HG03103 (cell line): ENCODE data around the gene EEF2KMT.
"Not testable (repeated sequence)": the region's sequence is repeated elsewhere in the genome, so short reads cannot be mapped to it uniquely, and the experiment has no call there.

Experiments
- ATAC-seq: cut with Tn5 transposase; IDR thresholded peaks from one replicate; pipeline ENCODE4 v1.9.1; 2021; ENCODE audit warnings: low read depth; ENCODE audit not compliant: unreplicated experiment

Gene EEF2KMT

DNA sequence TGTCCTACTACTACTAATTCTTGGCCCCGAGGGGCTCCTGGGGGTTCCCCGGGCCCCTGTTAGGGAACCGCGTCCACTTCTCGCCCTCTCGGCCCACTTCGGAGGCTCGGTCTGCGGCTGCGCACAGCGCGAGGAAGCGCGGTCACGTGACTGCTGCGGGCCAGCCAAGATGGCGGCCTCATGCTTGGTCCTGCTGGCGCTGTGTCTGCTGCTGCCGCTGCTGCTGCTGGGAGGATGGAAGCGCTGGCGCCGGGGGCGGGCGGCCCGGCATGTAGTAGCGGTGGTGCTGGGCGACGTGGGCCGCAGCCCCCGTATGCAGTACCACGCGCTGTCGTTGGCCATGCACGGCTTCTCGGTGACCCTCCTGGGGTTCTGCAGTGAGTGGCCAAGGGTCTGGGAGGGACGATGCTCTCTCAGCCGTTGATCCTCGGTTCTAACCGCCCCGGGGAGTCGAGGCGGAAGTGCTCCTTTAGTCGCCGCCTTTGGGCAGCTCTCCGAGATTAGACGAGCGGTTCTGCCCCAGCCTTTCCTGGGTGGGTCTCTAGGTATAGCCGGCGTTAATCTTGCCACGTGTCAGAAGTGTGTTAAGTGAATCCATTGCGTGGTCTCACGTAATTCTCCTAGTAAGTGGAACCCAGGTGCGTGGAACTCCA lies 25.8 kb downstream of the EEF2KMT start, which contains the start of gene ALG1:
Gene ALG1, plus strand, starts transcription at position 163 of the 653 bp plus-strand sequence. Its CDS starts 7 bp downstream, at position 170.
- peak; percentile 86 for ATAC-seq

DNA sequence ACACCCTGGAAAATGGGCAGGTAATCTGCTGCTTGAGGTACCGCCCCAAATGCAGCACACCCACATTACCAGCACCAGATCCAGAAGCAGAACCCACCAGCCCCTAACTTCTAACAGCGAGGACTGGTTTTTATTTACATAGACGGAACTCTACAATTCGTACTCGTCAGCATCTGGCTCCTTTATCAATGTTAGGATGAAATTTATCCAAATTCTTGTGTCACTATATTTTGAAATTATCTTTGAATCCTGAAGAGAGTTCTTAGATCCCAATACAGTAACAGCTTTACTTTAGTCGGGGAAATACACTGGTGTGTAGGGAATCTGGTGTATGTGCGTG lies 26.3 kb downstream of the EEF2KMT start:
- ATAC-seq, result no peak

DNA sequence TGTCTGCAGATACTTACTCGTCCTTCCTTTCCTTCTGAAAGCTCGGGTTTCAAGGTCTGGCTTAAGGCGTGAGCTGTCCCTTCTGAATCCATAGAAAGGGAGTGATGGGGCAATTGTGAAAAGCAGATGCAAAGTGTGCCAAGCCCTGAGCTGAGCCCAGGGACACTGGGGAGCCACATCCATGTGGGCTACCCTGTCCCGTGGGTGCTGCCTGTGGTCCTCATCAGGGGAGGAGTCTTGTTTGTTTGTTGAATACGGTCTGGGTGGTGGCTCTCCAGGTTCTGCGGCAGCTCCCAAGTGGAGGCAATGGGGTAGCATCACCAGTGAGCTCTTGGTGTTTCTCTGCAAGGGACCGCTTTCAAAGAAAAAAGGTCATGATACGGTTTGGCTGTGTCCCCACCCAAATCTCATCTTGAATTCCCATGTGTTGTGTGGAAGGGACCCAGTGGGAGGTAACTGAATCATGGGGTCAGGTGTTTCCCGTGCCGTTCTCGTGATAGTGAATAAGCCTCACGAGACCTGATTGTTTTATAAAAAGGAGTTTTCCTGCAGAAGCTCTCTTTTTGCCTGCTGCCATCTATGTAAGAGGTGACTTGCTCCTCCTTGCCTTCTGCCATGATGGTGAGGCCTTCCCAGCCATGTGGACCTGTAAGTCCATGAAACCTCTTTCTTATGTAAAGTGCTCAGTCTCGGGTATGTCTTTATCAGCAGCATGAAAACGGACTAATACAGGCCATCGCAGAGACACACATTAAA lies 27.0 kb downstream of the EEF2KMT start:
- ATAC-seq, result no peak

DNA sequence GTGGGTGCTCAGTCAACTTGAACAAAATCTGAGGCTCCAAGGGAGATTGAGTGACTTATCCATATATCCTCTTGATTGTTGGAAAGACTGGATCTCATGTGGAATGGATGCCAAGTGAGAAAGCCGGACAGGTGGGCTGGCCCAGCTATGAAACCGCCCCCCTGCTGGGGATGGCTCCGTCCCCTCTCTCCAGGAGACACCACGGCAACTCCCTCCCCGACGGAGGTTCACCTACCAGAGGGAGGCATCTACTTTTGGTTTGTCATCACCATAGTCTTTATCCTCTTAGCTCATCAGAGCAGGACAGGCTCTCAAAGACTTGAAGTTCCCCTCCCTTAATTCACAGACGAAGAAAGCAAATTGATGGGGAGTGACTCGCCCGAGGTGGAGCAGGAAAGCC lies 27.7 kb downstream of the EEF2KMT start:
- ATAC-seq, result no peak

DNA sequence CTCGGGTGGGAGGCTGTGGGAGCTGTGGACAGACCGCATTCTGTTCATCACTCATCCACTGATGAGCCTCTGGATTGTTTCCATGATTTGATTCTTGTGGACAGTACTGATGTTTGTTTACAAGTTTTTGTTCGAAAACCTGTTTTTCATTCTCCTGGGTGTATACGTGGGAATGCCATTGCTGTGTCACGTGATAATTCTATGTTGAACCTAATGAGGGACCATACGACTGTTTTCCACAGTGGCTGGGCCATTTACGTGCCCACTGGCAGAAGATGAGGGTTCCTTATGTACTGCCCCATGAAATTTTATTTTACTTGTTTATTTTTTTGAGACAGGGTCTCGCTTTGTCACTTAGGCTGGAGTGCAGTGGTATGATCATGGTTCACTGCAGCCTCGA lies 28.5 kb downstream of the EEF2KMT start:
- no peak for ATAC-seq

DNA sequence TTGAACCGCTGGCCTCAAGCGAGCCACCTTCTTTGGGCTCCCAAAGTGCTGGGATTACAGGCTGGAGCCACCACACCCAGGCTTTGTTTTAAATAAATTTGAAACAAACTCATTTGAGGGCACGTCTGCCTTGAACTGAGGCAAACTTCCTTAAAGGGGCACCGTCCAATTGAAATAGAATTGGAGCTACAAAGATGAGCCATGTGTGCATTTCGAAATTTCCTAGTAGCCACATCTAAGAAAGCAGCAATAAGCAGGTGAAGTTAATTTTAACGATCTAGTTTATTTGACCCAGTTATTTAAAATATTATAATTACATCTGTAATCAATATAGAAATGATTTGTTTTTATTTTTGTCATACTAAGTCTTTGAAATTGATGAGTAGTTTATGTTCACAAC lies 31.1 kb downstream of the EEF2KMT start:
- no peak for ATAC-seq

DNA sequence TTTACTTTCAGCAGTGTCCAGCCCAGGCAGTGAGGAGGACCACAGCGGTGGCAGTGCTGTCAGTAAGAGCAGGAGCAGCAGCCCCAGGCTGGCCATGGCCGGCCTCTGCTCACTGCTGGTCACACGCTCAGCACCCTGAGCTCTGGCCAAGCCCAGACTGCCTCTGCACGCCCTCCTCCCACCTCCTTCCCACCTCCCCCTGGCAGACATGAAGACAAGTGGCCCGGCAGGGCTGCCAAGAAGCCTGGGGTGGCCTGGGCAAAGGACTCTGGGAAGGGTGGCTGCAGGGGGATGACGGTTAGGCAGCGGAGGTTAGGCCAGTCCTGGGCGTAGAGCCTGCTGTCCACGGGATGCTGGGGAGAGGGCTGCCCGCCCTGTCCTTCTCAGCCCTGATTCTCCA lies 31.8 kb downstream of the EEF2KMT start, which contains the start of gene C16orf89:
Gene C16orf89, minus strand, starts transcription at position 144 of the 400 bp plus-strand sequence. Its CDS starts 48 bp downstream, at position 96.
- no peak for ATAC-seq

DNA sequence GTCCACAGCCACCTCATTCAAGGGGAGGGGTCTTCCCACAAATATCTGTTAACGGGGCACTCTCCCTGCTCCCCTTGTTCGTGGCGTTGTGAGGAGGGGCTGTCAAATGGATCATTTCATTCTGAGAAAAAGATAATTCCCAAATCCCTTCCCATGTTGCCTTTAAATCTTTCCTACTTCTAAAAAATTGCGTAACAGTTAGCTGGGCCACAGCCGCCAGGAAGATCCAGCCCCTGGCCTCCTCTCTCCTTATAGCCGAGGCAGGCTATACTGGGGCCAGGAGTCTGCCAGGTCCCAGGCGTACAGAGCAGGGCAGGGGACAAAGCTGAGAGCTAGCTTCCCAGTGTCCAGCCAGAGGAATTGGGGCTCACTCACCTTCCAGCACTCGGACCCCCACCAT lies 32.3 kb downstream of the EEF2KMT start:
- no peak for ATAC-seq

DNA sequence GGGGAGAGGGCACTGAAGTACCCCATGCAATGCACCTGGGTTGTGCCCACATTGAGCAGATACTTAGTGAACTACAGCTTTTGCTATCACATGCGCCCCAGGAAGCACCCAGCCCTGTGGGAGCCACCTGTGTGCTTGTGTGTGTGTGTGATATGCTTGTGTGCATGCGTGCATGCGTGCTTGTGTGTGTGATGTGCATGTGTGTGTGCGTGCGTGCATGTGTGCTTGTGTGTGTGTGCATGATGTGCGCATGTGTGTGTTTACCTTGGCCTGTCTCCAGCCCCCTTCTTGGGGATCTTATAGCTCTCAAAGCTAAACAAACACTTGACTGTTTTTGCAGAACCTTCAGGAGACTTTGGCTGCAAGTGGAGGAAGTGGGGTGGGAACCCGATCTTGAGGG lies 32.7 kb downstream of the EEF2KMT start:
- no peak for ATAC-seq

DNA sequence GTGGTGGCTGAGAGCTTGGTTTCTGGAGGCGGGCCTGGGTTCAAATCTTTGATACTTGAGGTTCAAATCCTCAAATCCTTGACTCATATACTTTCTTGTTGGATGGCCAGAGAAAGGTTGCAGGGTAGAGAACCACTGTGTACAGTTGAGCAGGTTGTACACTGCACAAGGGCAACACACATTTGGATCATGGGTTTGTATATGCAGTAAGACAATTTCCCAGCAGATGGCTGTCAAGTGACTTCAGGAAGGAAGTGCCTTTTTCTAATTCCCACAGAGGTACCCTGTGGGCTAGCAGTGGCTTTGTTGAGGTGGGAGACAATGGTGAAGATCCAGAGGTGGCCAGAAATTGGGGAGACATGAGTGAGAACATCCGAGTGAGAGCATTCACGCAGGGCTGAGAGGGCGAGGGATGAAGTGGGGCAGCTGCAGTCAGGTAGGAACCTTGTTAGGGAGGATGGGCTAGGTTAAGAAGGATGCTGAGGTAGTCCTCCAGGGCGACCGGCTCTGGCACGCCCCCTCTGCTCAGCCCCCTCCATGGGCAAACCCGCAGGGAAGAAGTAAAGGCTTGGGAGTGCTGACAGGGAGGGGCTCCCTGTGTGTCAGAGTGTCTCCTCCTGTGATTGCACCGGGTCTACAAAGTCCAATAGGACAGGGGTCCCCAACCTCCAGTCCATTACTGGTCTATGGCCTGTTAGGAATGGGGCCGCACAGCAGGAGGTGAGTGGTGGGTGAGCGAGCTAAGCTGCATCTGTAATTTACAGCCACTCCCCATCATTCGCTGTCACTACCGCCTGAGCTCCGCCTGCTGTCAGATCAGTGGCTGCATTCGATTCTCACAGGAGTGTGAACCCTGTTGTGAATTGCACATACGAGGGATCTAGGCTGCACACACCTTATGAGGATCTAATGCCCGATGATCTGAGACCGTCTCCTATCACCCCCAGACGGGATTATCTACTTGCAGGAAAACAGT lies 34.5 kb downstream of the EEF2KMT start:
- ATAC-seq, result no peak

DNA sequence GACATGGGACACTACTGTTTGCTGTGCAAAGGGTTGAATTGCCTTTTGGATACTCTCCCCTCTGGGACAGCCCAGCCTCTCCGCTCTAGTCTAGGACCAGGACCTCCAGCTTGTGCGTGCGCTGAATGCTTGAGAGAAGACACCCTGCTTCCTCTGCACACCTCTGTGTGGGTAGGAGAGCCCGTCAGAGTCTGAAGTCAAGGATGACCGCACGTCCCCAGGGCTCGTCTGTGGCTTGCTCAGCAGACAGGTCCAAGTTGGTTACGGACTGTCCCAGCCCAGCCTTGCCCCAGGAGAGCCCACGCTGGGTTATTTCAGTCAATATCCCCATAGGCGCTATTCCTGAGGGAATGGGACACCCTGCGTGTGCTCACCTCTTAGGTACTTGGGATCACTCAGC lies 35.5 kb downstream of the EEF2KMT start:
- no peak for ATAC-seq

DNA sequence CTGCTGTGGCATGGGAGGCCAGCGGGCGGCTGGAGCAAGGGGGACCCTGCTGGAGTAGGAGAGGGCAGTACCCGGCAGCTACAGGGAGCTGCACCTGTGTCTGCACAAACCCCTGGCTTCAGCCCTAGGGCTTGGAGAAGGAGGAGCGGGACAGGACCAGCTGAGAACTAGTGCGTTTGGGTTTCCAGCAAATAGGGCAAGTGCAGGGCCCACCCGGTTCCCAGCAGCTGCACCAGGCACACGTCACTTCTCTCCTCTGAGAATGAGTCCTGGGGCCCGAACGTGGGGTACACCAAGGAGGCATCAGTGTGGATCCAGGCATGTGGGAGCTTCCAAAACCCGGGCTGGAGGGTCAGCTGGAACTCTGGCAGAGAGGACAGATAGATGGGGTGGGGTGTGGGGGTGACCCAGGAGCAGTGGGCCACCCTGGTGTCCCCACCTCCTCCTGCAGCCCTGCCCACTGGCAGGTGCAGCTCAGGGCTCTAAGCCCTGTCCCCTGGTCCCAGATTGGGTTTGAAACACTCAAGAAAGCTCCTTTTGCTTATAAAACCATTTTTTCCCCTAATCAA lies 37.4 kb downstream of the EEF2KMT start:
- no peak for ATAC-seq

DNA sequence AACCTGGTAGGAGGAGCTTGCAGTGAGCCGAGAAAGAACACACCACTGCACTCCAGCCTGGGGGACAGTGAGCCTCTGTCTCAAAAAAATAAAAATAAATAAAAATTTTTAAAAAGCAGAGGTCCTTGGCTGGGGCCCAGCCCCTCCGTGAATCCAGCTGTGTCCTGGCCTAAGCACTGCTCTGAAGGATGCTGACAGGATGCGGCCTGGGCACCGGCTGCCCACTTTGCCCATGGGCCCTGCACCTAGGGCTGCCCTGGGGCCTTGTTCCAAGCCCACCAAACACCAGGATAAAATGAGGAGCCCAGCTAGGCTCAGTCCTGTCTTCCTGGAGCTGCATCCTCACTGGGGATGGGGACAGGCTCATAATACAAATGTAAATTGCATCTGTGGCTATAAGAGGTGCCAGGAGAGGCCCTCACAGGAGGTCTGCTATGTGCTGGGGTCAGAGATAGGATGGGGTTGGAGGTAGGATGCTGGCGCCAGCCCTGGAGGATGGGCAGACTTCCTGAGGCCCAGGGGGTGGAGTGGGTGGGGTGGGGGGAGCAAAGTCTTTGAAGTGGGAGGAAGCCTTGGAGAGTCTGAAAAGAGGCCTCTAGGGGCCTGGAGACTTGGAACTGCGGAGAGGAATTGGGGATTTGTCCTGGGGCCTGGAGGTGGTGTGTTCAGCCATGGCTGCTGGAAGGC lies 38.1 kb downstream of the EEF2KMT start:
- ATAC-seq, result no peak

DNA sequence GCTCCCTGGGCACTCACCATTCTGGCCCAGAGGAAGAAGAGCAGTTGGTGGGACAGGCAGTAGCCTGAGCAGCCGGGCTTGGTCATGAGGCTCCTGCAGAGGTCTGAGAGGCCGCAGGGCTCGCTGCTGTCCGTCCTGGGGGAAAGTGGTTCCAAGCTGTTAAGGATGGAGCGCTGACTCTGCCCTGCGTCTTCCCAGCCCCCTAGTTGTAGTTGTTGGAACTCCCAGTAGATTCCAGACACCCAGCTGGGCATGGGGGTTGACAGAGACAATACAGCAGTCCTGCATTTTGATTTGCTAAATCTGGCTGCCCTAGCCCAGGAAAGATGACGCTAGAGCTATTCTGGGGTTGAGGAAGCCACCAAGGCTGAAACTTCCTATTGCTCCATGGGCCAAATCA lies 39.1 kb downstream of the EEF2KMT start:
- no peak for ATAC-seq

DNA sequence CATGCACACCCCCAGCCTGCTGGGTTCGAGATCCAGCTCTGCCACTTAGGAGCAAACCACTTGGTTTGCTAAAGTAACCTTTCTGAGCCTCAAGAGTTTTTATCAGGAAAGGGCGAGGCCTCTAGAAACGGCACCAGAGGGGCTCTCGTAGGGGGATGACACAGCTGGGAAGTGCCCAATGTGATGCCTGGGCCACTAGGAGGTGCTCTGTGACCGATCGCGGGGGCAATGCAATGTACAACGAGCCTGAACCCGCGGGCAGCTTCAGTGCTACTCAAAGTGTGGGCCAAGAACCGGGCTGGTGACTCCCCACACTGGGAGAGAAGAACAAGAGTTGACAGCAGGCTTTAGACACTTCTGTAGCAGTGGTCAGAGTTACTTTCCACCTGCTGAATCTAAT lies 41.2 kb downstream of the EEF2KMT start:
- peak; percentile 63 for ATAC-seq

DNA sequence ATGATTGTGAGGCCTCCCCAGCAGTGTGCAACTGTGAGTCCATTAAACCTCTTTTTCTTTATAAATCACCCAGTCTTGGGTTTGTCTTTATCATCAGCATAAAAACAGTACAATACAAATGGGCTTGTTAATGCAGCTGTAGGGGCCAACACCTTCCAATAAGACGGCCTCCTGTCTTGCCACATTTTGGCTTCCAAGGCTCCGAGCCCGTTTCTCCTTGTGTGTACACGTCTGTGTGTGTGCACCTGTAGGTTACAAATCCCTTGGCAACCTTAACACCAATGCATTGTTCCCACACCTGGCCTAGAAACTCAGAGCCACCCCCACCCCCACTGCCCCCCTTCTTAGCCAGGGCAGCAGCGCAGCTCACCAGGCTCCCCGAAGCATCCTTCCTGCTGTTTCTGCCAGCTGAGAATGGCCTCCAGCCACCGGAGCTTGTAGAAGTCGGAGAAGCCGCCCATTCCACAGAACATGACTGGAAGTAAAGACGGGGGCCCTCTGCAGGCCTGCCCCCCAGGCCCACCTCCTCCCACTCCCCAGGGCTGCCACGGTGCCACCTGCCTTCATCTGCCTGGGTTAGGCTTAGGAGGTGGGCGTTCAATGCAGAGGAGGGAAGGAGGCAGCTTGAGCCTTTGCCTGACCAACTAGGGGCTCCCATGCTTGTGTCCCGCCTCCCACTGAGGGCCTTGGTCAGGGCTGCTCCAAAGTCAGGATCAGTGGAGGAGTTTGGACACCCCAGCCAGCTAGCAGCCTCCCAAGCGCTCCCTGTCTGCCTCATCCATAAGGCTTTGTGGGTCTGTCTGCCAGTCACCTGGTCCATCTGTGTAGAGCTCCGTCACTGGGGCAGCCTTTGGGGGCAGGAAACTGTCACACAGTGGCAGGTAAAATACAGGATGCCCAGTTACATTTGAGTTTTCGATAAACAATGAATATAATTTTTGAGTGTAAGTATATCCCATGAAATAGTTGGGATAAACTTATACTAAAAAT lies 42.4 kb downstream of the EEF2KMT start:
- no peak for ATAC-seq

DNA sequence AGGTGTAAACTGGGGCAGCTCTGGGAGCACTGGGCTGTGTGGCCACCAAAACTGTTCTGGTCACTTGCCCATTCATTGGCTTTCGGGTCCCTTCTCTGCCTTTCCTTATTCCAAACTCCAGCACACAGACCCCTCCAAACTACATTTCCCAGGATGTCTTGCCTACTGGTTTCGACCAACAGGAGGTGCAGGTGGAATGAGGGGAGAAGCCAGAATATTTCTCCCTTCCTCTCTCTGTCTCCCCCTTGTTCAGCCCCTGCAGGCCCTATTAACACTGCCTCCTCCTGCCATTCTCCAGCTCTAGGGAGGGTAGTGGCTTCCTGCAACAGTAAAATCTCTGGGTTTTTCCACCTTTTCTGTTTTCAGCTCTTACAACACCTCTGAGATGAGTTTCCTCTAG lies 50.7 kb downstream of the EEF2KMT start:
- ATAC-seq, result no peak

DNA sequence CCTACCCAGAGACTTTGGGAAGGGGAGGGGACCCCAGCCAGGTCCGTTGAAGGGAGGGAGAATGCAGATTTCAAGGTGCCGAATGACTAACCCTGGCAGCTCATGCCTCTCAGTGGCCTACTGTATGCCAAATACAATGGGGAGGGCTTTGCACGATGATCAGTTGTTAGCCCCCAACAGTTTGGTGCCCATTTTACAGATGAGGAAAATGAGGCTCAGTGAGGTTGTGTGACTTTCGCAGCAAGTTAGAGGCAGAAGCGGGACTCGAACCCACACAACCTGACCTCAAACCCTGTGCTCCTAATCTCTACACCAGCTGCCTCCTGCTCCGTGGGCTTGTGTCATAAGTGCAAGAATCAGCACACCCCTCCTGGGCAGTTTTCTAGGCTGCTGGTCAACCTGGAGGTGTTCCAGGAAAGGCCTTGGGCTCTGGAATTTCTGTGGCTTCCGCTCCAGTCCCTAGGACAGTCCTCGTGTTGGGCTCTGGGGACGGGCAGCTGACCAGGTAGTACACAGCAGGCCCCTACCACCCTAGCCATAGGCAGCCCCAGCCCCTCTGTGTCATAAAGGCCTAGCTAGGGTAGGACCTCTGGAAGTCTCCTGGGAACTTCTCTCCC lies 52.0 kb downstream of the EEF2KMT start:
- ATAC-seq, result no peak

DNA sequence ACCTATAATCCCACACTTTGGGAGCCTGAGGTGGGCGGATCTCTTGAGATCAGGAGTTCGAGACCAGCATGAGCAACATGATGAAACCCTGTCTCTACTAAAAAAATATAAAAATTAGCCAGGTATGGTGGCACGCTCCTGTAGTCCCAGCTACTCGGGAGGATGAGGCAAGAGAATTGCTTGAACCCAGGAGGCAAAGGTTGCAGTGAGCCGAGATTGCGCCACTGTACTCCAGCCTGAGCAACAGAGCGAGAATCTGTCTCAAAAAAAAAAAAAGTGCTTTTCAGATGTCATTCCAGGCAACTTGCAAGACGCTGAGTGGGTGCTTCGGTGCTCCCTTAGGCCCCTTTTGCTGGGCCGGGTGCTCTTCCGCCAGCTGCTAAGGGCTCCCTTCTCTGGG lies 53.0 kb downstream of the EEF2KMT start:
- not testable (repeated sequence) for ATAC-seq
